Keratinocyte (primary cell): ENCODE measurements around the gene CASP9. TPM values are rescaled to one million over a fixed set of nuclear protein-coding genes. Genes with fewer than 3 reads are reported as not detected.

Experiments used
- DNase-seq: peaks from one replicate; pipeline ENCODE4 v3.0.0-alpha.2; 2011; ENCODE audit warnings: low read depth, missing footprints, low spot score
- FAIRE-seq: peaks from 2 replicates; lab custom pipeline; 2011; peaks lifted over from hg19 to GRCh38; lab: Jason Lieb, UNC
- H2AFZ ChIP-seq: 2 replicates; pipeline ENCODE4 v1.6.0; 2012; ENCODE audit warnings: low read length, control low read depth, inconsistent platforms; ENCODE audit not compliant: control insufficient read depth
- H3K27ac ChIP-seq: 2 replicates; pipeline ENCODE4 v1.5.1; 2011; ENCODE audit warnings: low read length; ENCODE audit not compliant: control insufficient read depth, insufficient read depth
- H3K27me3 ChIP-seq: 3 replicates; pipeline ENCODE4 v1.6.0; 2011; ENCODE audit warnings: low read length; ENCODE audit not compliant: control insufficient read depth, insufficient read depth; ENCODE audit errors: extremely low read depth
- H3K36me3 ChIP-seq, 2 experiments: 2 replicates in 1 of 2; 3 replicates in 1 of 2; pipeline ENCODE4 v1.5.1; 2011; ENCODE audit warnings: low read length in 2 of 2, mild to moderate bottlenecking in 1 of 2; ENCODE audit not compliant: control insufficient read depth in 2 of 2, insufficient read depth in 2 of 2; ENCODE audit errors: extremely low read depth in 1 of 2
- H3K4me1 ChIP-seq: 3 replicates; pipeline ENCODE4 v1.5.1; 2011; ENCODE audit warnings: low read length; ENCODE audit not compliant: control insufficient read depth, insufficient read depth; ENCODE audit errors: extremely low read depth
- H3K4me2 ChIP-seq: 3 replicates; pipeline ENCODE4 v1.6.0; 2011; ENCODE audit warnings: low read depth, low read length; ENCODE audit not compliant: control insufficient read depth, insufficient read depth; ENCODE audit errors: extremely low read depth
- H3K4me3 ChIP-seq, 3 experiments: fragments of 200-600 bp in 1 of 3; sonication (generic) in 1 of 3; 2 replicates in 2 of 3; 3 replicates in 1 of 3; pipeline ENCODE4 v1.5.1; 2011 to 2016; ENCODE audit warnings: low read length in 3 of 3, mild to moderate bottlenecking in 3 of 3, control low read depth in 2 of 3, inconsistent platforms in 1 of 3, low read depth in 1 of 3, mixed read lengths in 1 of 3, mixed run types in 1 of 3, moderate library complexity in 1 of 3; ENCODE audit not compliant: control insufficient read depth in 2 of 3, insufficient read depth in 2 of 3; ENCODE audit errors: extremely low read depth in 1 of 3
- H3K79me2 ChIP-seq: 2 replicates; pipeline ENCODE4 v1.6.0; 2012; ENCODE audit warnings: low read length; ENCODE audit not compliant: control insufficient read depth, insufficient read depth
- H3K9ac ChIP-seq: 3 replicates; pipeline ENCODE4 v1.6.0; 2011; ENCODE audit warnings: low read length; ENCODE audit not compliant: control insufficient read depth, insufficient read depth; ENCODE audit errors: extremely low read depth
- H3K9me1 ChIP-seq: 3 replicates; pipeline ENCODE4 v1.6.0; 2011; ENCODE audit warnings: low read length; ENCODE audit not compliant: control insufficient read depth, insufficient read depth; ENCODE audit errors: extremely low read depth
- H3K9me3 ChIP-seq: 2 replicates; pipeline ENCODE4 v1.5.1; 2012; ENCODE audit warnings: low read depth, low read length; ENCODE audit not compliant: control insufficient read depth
- H4K20me1 ChIP-seq: 3 replicates; pipeline ENCODE4 v1.6.0; 2011; ENCODE audit warnings: low read length; ENCODE audit not compliant: control insufficient read depth, insufficient read depth; ENCODE audit errors: extremely low read depth
- EZH2 ChIP-seq: IDR thresholded peaks from one replicate; pipeline ENCODE4 v1.6.1; 2012; ENCODE audit warnings: inconsistent platforms, mild to moderate bottlenecking, low read length, moderate library complexity
- dilution Hi-C: fragments of 300-500 bp; cut with MboI; formaldehyde crosslinking; loops from one replicate; pipeline ENCODE4 v1.7.0; 2020; ENCODE audit warnings: low sequenced_read_pairs; ENCODE audit not compliant: extremely low pct_ligation_motif_present
- polyA plus RNA-seq, 5 experiments: library from polyadenylated mRNA; depleted of rRNA in 3 of 5; stranded (reverse) in 3 of 5; stranded (forward) in 1 of 5; unstranded in 1 of 5; fragments of >200 nt; gene quantifications; 1 replicate in 1 of 5; 2 replicates in 3 of 5; 3 replicates in 1 of 5; pipeline versions ENCODE4 v1.2.1 to v1.2.3, GENCODE V29; 2011 to 2012; ENCODE audit warnings: missing spikeins in 2 of 5, low read depth in 1 of 5, low replicate concordance in 1 of 5
- TF ChIP-seq, protein P1 (sequence below), 3 experiments: IDR thresholded peaks in 1 of 3; conservative IDR thresholded peaks in 1 of 3; optimal IDR thresholded peaks in 1 of 3; 2 replicates in 2 of 3; 3 replicates in 1 of 3; pipeline versions ENCODE3 to v1.5.1; 2011; ENCODE audit warnings: low read length in 3 of 3, mild to moderate bottlenecking in 3 of 3, moderate library complexity in 2 of 3, control low read depth in 1 of 3, inconsistent platforms in 1 of 3; ENCODE audit not compliant: insufficient read depth in 2 of 3; ENCODE audit errors: extremely low read depth in 1 of 3

Gene CASP9
- polyA plus RNA-seq, 1 donor (not counting 4 experiments of a cell fraction or from before 2014, with no cell fraction given), result 4.4 TPM

DNA sequence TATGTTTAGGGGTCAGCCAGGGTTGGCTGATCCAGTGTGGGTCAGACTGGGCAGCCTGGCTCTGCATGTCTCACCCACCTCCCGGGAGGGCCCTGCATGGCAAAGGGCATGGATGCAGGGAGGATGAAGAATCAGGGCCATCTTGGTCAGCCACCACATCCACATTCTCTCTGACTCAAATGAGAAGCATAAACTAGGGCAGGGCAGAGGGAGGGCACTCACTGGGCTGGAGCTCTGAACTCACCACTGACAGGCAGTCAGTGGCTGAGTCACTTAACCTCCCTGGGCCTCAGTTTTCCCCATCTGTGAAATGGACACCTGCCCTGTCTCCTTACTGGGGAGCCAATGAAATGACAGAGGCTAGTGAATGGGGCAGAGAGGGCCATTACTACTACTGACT is 71.8 kb downstream of the CASP9 start:
- Histone ChIP-seq H3K4me3 (no peak overlapping the region), H3K27me3 (no peaks in the 10 kb centered on the region), H3K4me2 (no peak overlapping the region), H3K79me2 (no peaks in the 10 kb centered on the region), H2AFZ (no peak overlapping the region), H3K4me1 (no peaks in the 10 kb centered on the region), H3K36me3 (no peaks in the 10 kb centered on the region), H3K9ac (no peak overlapping the region), H3K9me3 (no peaks in the 10 kb centered on the region), H3K27ac (no peak overlapping the region), H4K20me1 (no peaks in the 10 kb centered on the region), H3K9me1 (no peaks in the 10 kb centered on the region)
- DNase-seq, result no peak
- no peak for FAIRE-seq
- dilution Hi-C loops, result no loop called here
- no peak for TF ChIP-seq EZH2
- TF ChIP-seq, protein P1, sequence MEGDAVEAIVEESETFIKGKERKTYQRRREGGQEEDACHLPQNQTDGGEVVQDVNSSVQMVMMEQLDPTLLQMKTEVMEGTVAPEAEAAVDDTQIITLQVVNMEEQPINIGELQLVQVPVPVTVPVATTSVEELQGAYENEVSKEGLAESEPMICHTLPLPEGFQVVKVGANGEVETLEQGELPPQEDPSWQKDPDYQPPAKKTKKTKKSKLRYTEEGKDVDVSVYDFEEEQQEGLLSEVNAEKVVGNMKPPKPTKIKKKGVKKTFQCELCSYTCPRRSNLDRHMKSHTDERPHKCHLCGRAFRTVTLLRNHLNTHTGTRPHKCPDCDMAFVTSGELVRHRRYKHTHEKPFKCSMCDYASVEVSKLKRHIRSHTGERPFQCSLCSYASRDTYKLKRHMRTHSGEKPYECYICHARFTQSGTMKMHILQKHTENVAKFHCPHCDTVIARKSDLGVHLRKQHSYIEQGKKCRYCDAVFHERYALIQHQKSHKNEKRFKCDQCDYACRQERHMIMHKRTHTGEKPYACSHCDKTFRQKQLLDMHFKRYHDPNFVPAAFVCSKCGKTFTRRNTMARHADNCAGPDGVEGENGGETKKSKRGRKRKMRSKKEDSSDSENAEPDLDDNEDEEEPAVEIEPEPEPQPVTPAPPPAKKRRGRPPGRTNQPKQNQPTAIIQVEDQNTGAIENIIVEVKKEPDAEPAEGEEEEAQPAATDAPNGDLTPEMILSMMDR (optimal IDR thresholded peaks at IDR 0.05 in 1 of 3, IDR thresholded peaks at IDR 0.05 in 1 of 3, conservative IDR thresholded peaks at IDR 0.05 in 1 of 3; ENCODE audit: extremely low read depth in 1 of 3, insufficient read depth in 2 of 3, low read length in 3 of 3), result no peak

DNA sequence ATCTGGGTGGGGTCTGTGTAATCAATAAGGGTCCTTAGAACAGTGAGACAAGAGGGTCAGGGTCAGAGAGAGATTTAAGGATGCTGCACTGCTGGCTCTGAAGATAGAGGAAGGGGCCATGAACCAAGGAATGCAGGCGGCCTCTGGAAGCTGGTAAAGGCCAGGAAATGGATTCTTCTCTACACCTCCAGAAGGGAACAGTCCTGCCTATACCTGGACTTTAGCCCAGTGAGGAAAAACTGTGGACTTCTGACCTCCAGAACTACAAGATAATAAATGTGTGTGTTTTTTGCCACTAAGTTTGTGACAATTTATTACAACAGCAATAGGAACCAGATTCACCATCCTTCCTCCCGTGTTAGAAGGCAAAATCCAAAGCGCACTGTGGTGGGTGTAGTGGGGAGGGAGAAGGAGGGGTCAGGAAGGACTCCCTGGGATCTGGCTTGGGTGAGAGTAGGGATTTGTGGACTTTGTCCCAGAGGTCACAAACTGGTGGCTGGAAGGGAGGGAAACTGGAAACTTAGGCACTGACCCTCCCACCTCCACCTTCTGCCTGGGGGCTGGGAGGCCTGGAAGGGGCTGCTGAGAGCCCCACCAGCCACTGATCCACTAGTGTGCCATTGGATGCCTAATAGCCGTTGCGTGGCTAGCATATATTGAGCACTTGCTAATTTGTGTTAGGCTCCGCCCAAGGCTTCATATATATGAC is 72.8 kb downstream of the CASP9 start:
- no peak overlapping the region for H3K4me2 ChIP-seq
- H3K4me1 ChIP-seq, result no peaks in the 10 kb centered on the region
- no peaks in the 10 kb centered on the region for H3K79me2 ChIP-seq
- no peaks in the 10 kb centered on the region for H3K9me1 ChIP-seq
- H2AFZ ChIP-seq, result no peak overlapping the region
- no peak for FAIRE-seq
- H3K27me3 ChIP-seq, result no peaks in the 10 kb centered on the region
- no peak overlapping the region for H3K9ac ChIP-seq
- H3K9me3 ChIP-seq, result no peaks in the 10 kb centered on the region
- DNase-seq, result no peak
- TF ChIP-seq, protein P1 (optimal IDR thresholded peaks at IDR 0.05 in 1 of 3, IDR thresholded peaks at IDR 0.05 in 1 of 3, conservative IDR thresholded peaks at IDR 0.05 in 1 of 3; ENCODE audit: extremely low read depth in 1 of 3, insufficient read depth in 2 of 3, low read length in 3 of 3), result no peak
- no peak for TF ChIP-seq EZH2
- H4K20me1 ChIP-seq, result no peaks in the 10 kb centered on the region
- H3K27ac ChIP-seq, result no peak overlapping the region
- dilution Hi-C loops, result no loop called here
- H3K36me3 ChIP-seq, result no peaks in the 10 kb centered on the region
- no peak overlapping the region for H3K4me3 ChIP-seq
